Astrocyte (in vitro differentiated cells and primary cell): ENCODE data around the gene THAP3. TPM values are rescaled to one million over a fixed set of nuclear protein-coding genes. Genes with fewer than 3 reads are reported as not detected.

Experiments used
- DNase-seq: peaks from one replicate; pipeline ENCODE4 v3.0.0-alpha.2; 2010; ENCODE audit warnings: low read depth
- FAIRE-seq: peaks from 2 replicates; lab custom pipeline; 2011; peaks lifted over from hg19 to GRCh38; lab: Jason Lieb, UNC
- H2AFZ ChIP-seq: 2 replicates; pipeline ENCODE4 v1.6.0; 2012; ENCODE audit warnings: low read depth, low read length, inconsistent platforms
- H3K27ac ChIP-seq: 2 replicates; pipeline ENCODE4 v1.5.1; 2011; ENCODE audit warnings: low read depth, low read length, inconsistent platforms
- H3K27me3 ChIP-seq: 2 replicates; pipeline ENCODE4 v1.6.0; 2011; ENCODE audit warnings: low read length, inconsistent platforms; ENCODE audit not compliant: insufficient read depth
- H3K36me3 ChIP-seq: 2 replicates; pipeline ENCODE4 v1.5.1; 2011; ENCODE audit warnings: low read length, inconsistent platforms; ENCODE audit not compliant: insufficient read depth
- H3K4me1 ChIP-seq: 2 replicates; pipeline ENCODE4 v1.5.1; 2011; ENCODE audit warnings: low read length, inconsistent platforms; ENCODE audit not compliant: insufficient read depth
- H3K4me2 ChIP-seq: 2 replicates; pipeline ENCODE4 v1.6.0; 2012; ENCODE audit warnings: low read length, inconsistent platforms
- H3K4me3 ChIP-seq: 2 replicates; pipeline ENCODE4 v1.5.1; 2011; ENCODE audit warnings: low read depth, mild to moderate bottlenecking, low read length, inconsistent platforms; ENCODE audit not compliant: insufficient read depth
- H3K79me2 ChIP-seq: 2 replicates; pipeline ENCODE4 v1.6.0; 2012; ENCODE audit warnings: mild to moderate bottlenecking, low read length, inconsistent platforms; ENCODE audit not compliant: insufficient read depth
- H3K9ac ChIP-seq: 2 replicates; pipeline ENCODE4 v1.6.0; 2012; ENCODE audit warnings: mild to moderate bottlenecking, low read length, inconsistent platforms
- H3K9me3 ChIP-seq: 2 replicates; pipeline ENCODE4 v1.5.1; 2012; ENCODE audit warnings: low read depth, mild to moderate bottlenecking, low read length, inconsistent platforms; ENCODE audit not compliant: insufficient read depth
- H4K20me1 ChIP-seq: 2 replicates; pipeline ENCODE4 v1.6.0; 2012; ENCODE audit warnings: low read length, inconsistent platforms; ENCODE audit not compliant: insufficient read depth
- H3K27ac Mint-ChIP-seq: one replicate; pipeline ENCODE4 v1.8.0; 2021; ENCODE audit warnings: mild to moderate bottlenecking, mixed read lengths; ENCODE audit not compliant: unreplicated experiment
- H3K27me3 Mint-ChIP-seq: one replicate; pipeline ENCODE4 v1.8.0; 2021; ENCODE audit warnings: low read depth, mixed read lengths; ENCODE audit not compliant: unreplicated experiment
- H3K36me3 Mint-ChIP-seq: one replicate; pipeline ENCODE4 v1.8.0; 2021; ENCODE audit warnings: low read depth, mixed read lengths; ENCODE audit not compliant: unreplicated experiment
- H3K4me1 Mint-ChIP-seq: one replicate; pipeline ENCODE4 v1.8.0; 2021; ENCODE audit warnings: low read depth, mixed read lengths; ENCODE audit not compliant: unreplicated experiment
- H3K4me3 Mint-ChIP-seq: one replicate; pipeline ENCODE4 v1.8.0; 2021; ENCODE audit warnings: mild to moderate bottlenecking, moderate library complexity, mixed read lengths; ENCODE audit not compliant: unreplicated experiment
- H3K9me3 Mint-ChIP-seq: one replicate; pipeline ENCODE4 v1.8.0; 2021; ENCODE audit warnings: mild to moderate bottlenecking, mixed read lengths; ENCODE audit not compliant: unreplicated experiment
- CTCF ChIP-seq: IDR thresholded peaks from 2 replicates; pipeline ENCODE4 v1.5.1; 2011; ENCODE audit warnings: low read depth, mild to moderate bottlenecking, inconsistent platforms, low read length, moderate library complexity; ENCODE audit not compliant: insufficient read depth
- EZH2 ChIP-seq: IDR thresholded peaks from 2 replicates; pipeline ENCODE4 v1.6.1; 2012; ENCODE audit warnings: mild to moderate bottlenecking, low read length, inconsistent platforms; ENCODE audit not compliant: insufficient read depth
- total RNA-seq: library from RNA; stranded (reverse); gene quantifications from 2 replicates; pipeline ENCODE4 v1.2.1, GENCODE V29; 2021

THAP3 gene
- total RNA-seq, 1 donor from 2014 or later = 16.5 TPM

DNA sequence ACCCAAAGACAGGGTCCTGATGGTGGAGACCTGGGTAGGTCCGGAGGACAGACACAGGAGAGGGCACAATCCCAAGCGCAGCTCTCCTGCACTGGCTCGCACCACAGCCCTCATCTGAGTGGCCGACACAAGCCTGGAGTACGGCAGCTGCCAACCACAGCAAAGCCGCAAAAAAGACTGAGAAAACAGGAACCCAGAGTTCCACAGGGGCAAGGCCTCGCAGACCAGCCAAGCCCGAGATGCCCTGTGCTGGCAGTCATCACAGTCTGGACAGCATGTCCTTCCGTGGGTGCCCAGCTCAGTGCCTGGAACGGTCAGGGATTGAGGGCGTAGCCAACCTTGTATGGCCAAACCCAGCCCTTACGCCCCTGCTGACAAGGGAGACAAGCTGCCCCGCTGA lies 33.4 kb upstream of the THAP3 start:
- no peaks in the 10 kb centered on the region for H3K4me1 ChIP-seq
- H3K27me3 ChIP-seq = no peaks in the 10 kb centered on the region
- Mint-ChIP-seq H3K27ac (no peak overlapping the region), H3K4me3 (no peak overlapping the region), H3K9me3 (no peaks in the 10 kb centered on the region), H3K4me1 (peaks cover under 1% of the 10 kb centered on the region), H3K36me3 (peaks cover 19% of the 10 kb centered on the region), H3K27me3 (no peaks in the 10 kb centered on the region)
- no peak for TF ChIP-seq EZH2
- TF ChIP-seq CTCF = no peak
- peaks cover 57% of the 10 kb centered on the region for H3K79me2 ChIP-seq
- peaks cover 36% of the 10 kb centered on the region for H3K36me3 ChIP-seq
- H3K4me3 ChIP-seq = no peak overlapping the region
- H2AFZ ChIP-seq = no peak overlapping the region
- no peak for FAIRE-seq
- no peak overlapping the region for H3K4me2 ChIP-seq
- no peak overlapping the region for H3K27ac ChIP-seq
- H3K9ac ChIP-seq = no peak overlapping the region
- H3K9me3 ChIP-seq = no peaks in the 10 kb centered on the region
- no peak for DNase-seq
- H4K20me1 ChIP-seq = peaks cover 93% of the 10 kb centered on the region

DNA sequence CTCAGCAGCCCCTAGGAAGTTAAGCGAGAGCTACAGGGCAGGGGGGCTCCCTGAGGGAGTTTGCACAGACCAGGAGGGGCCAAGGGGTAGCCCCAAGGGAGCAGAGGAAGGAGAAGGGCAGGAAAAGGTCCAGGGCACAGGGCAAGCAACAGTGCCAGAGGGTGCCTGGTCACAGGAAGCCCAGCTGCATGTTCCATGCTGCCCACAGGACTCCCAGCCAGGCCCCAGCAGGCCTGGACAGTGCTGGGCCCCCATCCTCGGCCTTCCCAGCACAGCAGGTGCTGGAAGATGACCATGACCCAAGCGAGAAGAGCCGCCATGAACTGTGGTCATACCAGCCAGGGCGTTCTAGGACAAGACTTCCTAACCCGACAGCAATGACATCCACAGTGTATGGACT lies 33.0 kb upstream of the THAP3 start:
- Mint-ChIP-seq H3K27ac (no peak overlapping the region), H3K27me3 (no peaks in the 10 kb centered on the region), H3K36me3 (peaks cover 23% of the 10 kb centered on the region), H3K4me1 (peaks cover 2% of the 10 kb centered on the region), H3K4me3 (no peak overlapping the region), H3K9me3 (no peaks in the 10 kb centered on the region)
- H3K9ac ChIP-seq = no peak overlapping the region
- peaks cover 62% of the 10 kb centered on the region for H3K79me2 ChIP-seq
- TF ChIP-seq EZH2 = no peak
- no peak for TF ChIP-seq CTCF
- FAIRE-seq (no peak), DNase-seq (no peak)
- no peak overlapping the region for H3K4me3 ChIP-seq
- H3K9me3 ChIP-seq = no peaks in the 10 kb centered on the region
- H3K4me2 ChIP-seq = no peak overlapping the region
- peaks cover 39% of the 10 kb centered on the region for H3K36me3 ChIP-seq
- no peaks in the 10 kb centered on the region for H3K27me3 ChIP-seq
- no peak overlapping the region for H2AFZ ChIP-seq
- H3K4me1 ChIP-seq = no peaks in the 10 kb centered on the region
- H3K27ac ChIP-seq = no peak overlapping the region
- H4K20me1 ChIP-seq = peaks cover 96% of the 10 kb centered on the region

DNA sequence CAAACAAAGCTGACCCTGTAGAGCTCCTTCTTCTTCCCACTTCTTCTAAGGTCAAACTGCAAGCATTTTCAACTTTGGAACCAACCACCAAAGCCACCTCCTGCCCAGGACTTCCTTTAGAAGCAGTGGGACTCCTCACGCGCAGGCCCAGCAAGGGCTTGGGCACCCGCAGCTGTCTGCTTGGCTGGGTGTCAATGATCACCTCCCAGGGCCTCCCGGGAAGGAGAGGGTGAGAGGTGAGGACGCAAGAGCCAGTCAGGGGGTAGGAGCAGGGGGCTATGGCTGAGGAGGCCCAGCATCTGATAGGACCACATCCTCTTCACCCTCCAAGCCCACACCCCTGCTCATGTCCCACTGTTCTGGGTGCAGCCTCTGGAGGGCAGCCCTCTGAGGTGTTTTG lies 32.2 kb upstream of the THAP3 start:
- Mint-ChIP-seq H3K4me1 (peaks cover 2% of the 10 kb centered on the region), H3K27ac (no peak overlapping the region), H3K27me3 (no peaks in the 10 kb centered on the region), H3K36me3 (peaks cover 24% of the 10 kb centered on the region), H3K4me3 (no peak overlapping the region), H3K9me3 (no peaks in the 10 kb centered on the region)
- H3K27ac ChIP-seq = no peak overlapping the region
- no peak overlapping the region for H3K9ac ChIP-seq
- H3K4me1 ChIP-seq = no peaks in the 10 kb centered on the region
- peaks cover 96% of the 10 kb centered on the region for H4K20me1 ChIP-seq
- peaks cover 39% of the 10 kb centered on the region for H3K36me3 ChIP-seq
- H3K9me3 ChIP-seq = no peaks in the 10 kb centered on the region
- H3K27me3 ChIP-seq = no peaks in the 10 kb centered on the region
- H3K79me2 ChIP-seq = peaks cover 70% of the 10 kb centered on the region
- no peak for TF ChIP-seq EZH2
- H2AFZ ChIP-seq = no peak overlapping the region
- DNase-seq (no peak), FAIRE-seq (no peak)
- no peak overlapping the region for H3K4me2 ChIP-seq
- H3K4me3 ChIP-seq = no peak overlapping the region
